NB4 (cell line): ENCODE results near the gene OR13C4.
"Not testable (repeated sequence)": the region's sequence is repeated elsewhere in the genome, so short reads cannot be mapped to it uniquely, and the experiment has no call there.

Source experiments
- CTCF ChIP-seq: IDR thresholded peaks from one replicate; pipeline ENCODE4 v1.5.1; 2012; ENCODE audit warnings: low read depth, low read length
- TF ChIP-seq, protein P1 (sequence below): IDR thresholded peaks from 2 replicates; pipeline ENCODE4 v1.6.1; 2011; ENCODE audit warnings: low read depth, low read length

DNA sequence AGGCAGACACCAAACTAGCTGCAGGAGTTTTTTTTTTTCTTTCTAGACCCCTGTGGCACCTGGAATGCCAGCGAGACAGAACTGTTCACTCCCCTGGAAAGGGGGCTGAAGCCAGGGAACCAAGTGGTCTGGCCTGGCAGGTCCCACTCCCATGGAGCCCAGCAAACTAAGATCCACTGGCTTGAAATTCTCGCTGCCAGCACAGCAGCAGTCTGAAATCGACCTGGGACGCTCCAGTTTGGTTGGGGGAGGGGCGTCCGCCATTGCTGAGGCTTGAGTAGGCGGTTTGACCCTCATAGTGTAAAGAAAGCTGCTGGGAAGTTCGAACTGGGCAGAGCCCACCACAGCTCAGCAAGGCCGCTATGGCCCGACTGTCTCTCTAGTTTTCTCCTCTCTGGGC is 6.8 kb downstream of the OR13C4 start:
- TF ChIP-seq, protein P1, sequence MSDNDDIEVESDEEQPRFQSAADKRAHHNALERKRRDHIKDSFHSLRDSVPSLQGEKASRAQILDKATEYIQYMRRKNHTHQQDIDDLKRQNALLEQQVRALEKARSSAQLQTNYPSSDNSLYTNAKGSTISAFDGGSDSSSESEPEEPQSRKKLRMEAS, result not testable (repeated sequence)
- TF ChIP-seq CTCF, result not testable (repeated sequence)
